NT2/D1 (cell line): ENCODE measurements around the gene WASHC2A.
"Not testable (repeated sequence)": the region's sequence is repeated elsewhere in the genome, so short reads cannot be mapped to it uniquely, and the experiment has no call there.

Experiments
- YY1 ChIP-seq: IDR thresholded peaks from 2 replicates; pipeline ENCODE4 v1.6.1; 2011; ENCODE audit not compliant: insufficient read length, insufficient read depth
- ZNF274 ChIP-seq: IDR thresholded peaks from 2 replicates; pipeline ENCODE4 v1.6.1; 2011; ENCODE audit warnings: mild to moderate bottlenecking, low read depth, low read length

DNA sequence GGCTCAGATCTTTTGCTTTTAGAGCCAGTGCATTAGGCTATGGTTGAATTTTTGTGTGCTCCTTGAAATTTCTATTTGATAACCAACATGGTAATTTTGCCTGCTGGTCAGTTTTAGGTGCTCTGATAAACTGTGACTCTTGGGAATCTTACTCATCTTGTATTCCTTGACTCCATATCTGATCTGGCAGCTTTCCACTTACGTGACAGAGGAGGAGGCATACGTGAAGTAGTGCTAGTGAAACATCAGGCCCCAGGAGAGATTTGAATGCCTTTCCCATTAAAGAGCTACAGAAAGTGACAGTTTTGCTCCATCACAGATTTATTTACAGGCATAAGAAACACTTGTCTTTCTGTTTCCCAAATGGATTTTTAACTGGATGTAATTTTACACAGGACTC, 59.0 kb downstream of the WASHC2A start:
- not testable (repeated sequence) for TF ChIP-seq ZNF274, YY1
